Hepatocyte (in vitro differentiated cells): Measurements from ENCODE around the gene EEIG2.

Source experiments
- CTCF ChIP-seq: fragments of 200-600 bp; sonication (generic); IDR thresholded peaks from 2 replicates; pipeline ENCODE4 v1.5.1; 2016; ENCODE audit warnings: antibody characterized with exemption, mild to moderate bottlenecking; ENCODE audit not compliant: poor library complexity
- EZH2 ChIP-seq: fragments of 200-600 bp; sonication (generic); IDR thresholded peaks from 2 replicates; pipeline ENCODE4 v1.6.1; 2016; ENCODE audit warnings: antibody characterized with exemption, mild to moderate bottlenecking, borderline replicate concordance

- TF ChIP-seq CTCF (no peak), EZH2 (no peak)
Measured at GRCh38 chr1:108523829-108524228, 36.1 kb upstream of the EEIG2 start.
